Neuronal stem cell (in vitro differentiated cells): Measurements from ENCODE around the gene PTPRC.

Source experiments
- DNase-seq: peaks from one replicate; pipeline ENCODE4 v3.0.0-alpha.2; 2013; ENCODE audit warnings: low spot score
- H2AFZ ChIP-seq: one replicate; pipeline ENCODE4 v1.6.1; 2013; ENCODE audit warnings: mild to moderate bottlenecking, low read length, inconsistent platforms
- H2AK5ac ChIP-seq: 2 replicates; pipeline ENCODE4 v1.6.1; 2013; ENCODE audit warnings: low read depth, mild to moderate bottlenecking, inconsistent platforms, low read length, moderate library complexity, mixed read lengths
- H2BK120ac ChIP-seq: 2 replicates; pipeline ENCODE4 v1.6.1; 2013; ENCODE audit warnings: low read depth, mild to moderate bottlenecking, inconsistent platforms, low read length, moderate library complexity, mixed read lengths
- H2BK12ac ChIP-seq: one replicate; pipeline ENCODE4 v1.6.1; 2013; ENCODE audit warnings: low read length, inconsistent platforms
- H2BK15ac ChIP-seq: 2 replicates; pipeline ENCODE4 v1.6.1; 2013; ENCODE audit warnings: mild to moderate bottlenecking, low read length, inconsistent platforms, mixed read lengths
- H2BK5ac ChIP-seq: one replicate; pipeline ENCODE4 v1.6.1; 2013; ENCODE audit warnings: inconsistent platforms, mild to moderate bottlenecking, low read length, moderate library complexity
- H3K14ac ChIP-seq: one replicate; pipeline ENCODE4 v1.6.1; 2013; ENCODE audit warnings: low read length, inconsistent platforms
- H3K18ac ChIP-seq: 2 replicates; pipeline ENCODE4 v1.6.1; 2013; ENCODE audit warnings: low read length, inconsistent platforms
- H3K23ac ChIP-seq: 2 replicates; pipeline ENCODE4 v1.6.1; 2013; ENCODE audit warnings: low read depth, mild to moderate bottlenecking, mixed read lengths, low read length, inconsistent platforms; ENCODE audit not compliant: poor library complexity
- H3K27ac ChIP-seq: replicated peaks from 3 replicates; pipeline ENCODE4 v1.5.1; 2013; ENCODE audit warnings: low read length, inconsistent platforms
- H3K27me3 ChIP-seq, 3 experiments: 2 replicates each; pipeline ENCODE4 v1.6.1; 2013; ENCODE audit warnings: low read length in 3 of 3, mild to moderate bottlenecking in 2 of 3, inconsistent platforms in 1 of 3, low read depth in 1 of 3, mixed read lengths in 1 of 3, moderate library complexity in 1 of 3; ENCODE audit not compliant: control insufficient read depth in 3 of 3, insufficient read depth in 3 of 3
- H3K36me3 ChIP-seq, 2 donors: replicated peaks in 1 of 2; 2 replicates each; pipeline ENCODE4 v1.6.1; 2013; ENCODE audit warnings: low read length in 2 of 2; ENCODE audit not compliant: control insufficient read depth in 2 of 2, insufficient read depth in 2 of 2
- H3K4ac ChIP-seq: 2 replicates; pipeline ENCODE4 v1.6.1; 2013; ENCODE audit warnings: inconsistent platforms, mild to moderate bottlenecking, low read length, moderate library complexity
- H3K4me1 ChIP-seq, 2 donors: 1 replicate in 1 of 2; 2 replicates in 1 of 2; pipeline ENCODE4 v1.6.1; 2013; ENCODE audit warnings: low read length in 2 of 2, low read depth in 1 of 2; ENCODE audit not compliant: control insufficient read depth in 2 of 2, insufficient read depth in 1 of 2
- H3K4me2 ChIP-seq: one replicate; pipeline ENCODE4 v1.6.1; 2013; ENCODE audit warnings: mild to moderate bottlenecking, low read length, inconsistent platforms; ENCODE audit not compliant: insufficient read depth, poor library complexity, severe bottlenecking
- H3K4me3 ChIP-seq, 2 donors: 2 replicates each; pipeline ENCODE4 v1.5.1; 2013; ENCODE audit warnings: low read length in 2 of 2, mild to moderate bottlenecking in 2 of 2, inconsistent platforms in 1 of 2, moderate library complexity in 1 of 2
- H3K79me1 ChIP-seq: one replicate; pipeline ENCODE4 v1.6.1; 2013; ENCODE audit warnings: low read depth, mild to moderate bottlenecking, inconsistent platforms, low read length, moderate library complexity
- H3K9ac ChIP-seq: one replicate; pipeline ENCODE4 v1.6.1; 2013; ENCODE audit warnings: mild to moderate bottlenecking, low read depth, low read length, inconsistent platforms; ENCODE audit not compliant: poor library complexity
- H3K9me3 ChIP-seq, 2 donors: replicated peaks in 1 of 2; 2 replicates each; pipeline versions ENCODE3 to v1.6.1; 2013; ENCODE audit warnings: low read length in 2 of 2, mild to moderate bottlenecking in 2 of 2, inconsistent platforms in 1 of 2, low read depth in 1 of 2, mixed read lengths in 1 of 2, moderate library complexity in 1 of 2; ENCODE audit not compliant: control insufficient read depth in 2 of 2, insufficient read depth in 1 of 2
- H4K8ac ChIP-seq: one replicate; pipeline ENCODE4 v1.6.1; 2013; ENCODE audit warnings: low read depth, mild to moderate bottlenecking, inconsistent platforms, low read length, moderate library complexity
- H4K91ac ChIP-seq: one replicate; pipeline ENCODE4 v1.6.1; 2013; ENCODE audit warnings: low read length, low read depth, mild to moderate bottlenecking, inconsistent platforms; ENCODE audit not compliant: poor library complexity
- WGBS, 2 donors: extraction: QIAGEN DNeasy Blood & Tissue Kit; methylation state at CpG; one replicate each; pipeline ENCODE4 v1.1.7; 2013; ENCODE audit warnings: missing lambda C conversion rate in 2 of 2, mixed read lengths in 1 of 2; ENCODE audit not compliant: insufficient read length in 2 of 2, insufficient replicate concordance in 1 of 2; ENCODE audit errors: extremely low coverage in 2 of 2; 5-methylcytosine and 5-hydroxymethylcytosine counted together

The PTPRC gene

DNA sequence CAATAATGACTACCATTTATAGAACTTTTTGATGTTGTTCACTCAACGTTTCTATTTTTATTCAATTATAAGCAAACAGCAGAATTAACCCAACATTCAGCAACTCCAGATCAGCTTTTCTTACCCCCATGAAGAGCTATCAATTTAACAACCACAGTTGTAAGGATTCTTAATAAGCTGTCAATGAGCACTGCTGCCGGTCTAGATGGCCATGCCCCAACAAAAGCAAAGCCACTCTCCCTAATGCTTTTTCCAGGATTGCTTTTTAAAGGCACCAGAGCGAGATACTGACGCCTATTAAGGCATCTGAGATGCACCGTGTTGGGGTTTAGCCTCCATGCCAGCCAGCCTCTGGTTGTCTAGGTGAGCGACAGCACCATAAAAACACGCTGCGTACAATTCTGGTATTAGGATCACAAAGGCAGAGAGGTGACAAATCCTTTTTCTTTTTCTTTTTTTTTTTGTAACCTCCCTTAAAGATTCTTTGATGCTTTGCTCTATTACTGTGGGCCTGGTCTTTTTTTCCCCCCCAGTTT is 39.5 kb downstream of the PTPRC start:
- Histone ChIP-seq H3K18ac (no peak overlapping the region), H3K23ac (no peak overlapping the region), H3K4ac (no peak overlapping the region), H2BK120ac (no peak overlapping the region), H3K27ac (no peak overlapping the region), H2BK12ac (no peak overlapping the region), H3K27me3 (no peaks in the 10 kb centered on the region), H2AK5ac (no peak overlapping the region), H3K14ac (no peak overlapping the region), H2AFZ (peak overlapping the region; percentile 73), H3K4me3 (no peak overlapping the region), H3K36me3 (no peaks in the 10 kb centered on the region), H3K9ac (no peak overlapping the region), H3K9me3 (no peaks in the 10 kb centered on the region), H4K91ac (no peak overlapping the region), H2BK5ac (no peak overlapping the region), H4K8ac (no peak overlapping the region), H2BK15ac (no peak overlapping the region), H3K4me1 (peaks cover 2 to 9% of the 10 kb centered on the region in 2 donors), H3K4me2 (no peak overlapping the region), H3K79me1 (no peaks in the 10 kb centered on the region)
- WGBS, 2 donors = no CpG with 5 or more reads among the region's 8 CpGs
- no peak for DNase-seq

DNA sequence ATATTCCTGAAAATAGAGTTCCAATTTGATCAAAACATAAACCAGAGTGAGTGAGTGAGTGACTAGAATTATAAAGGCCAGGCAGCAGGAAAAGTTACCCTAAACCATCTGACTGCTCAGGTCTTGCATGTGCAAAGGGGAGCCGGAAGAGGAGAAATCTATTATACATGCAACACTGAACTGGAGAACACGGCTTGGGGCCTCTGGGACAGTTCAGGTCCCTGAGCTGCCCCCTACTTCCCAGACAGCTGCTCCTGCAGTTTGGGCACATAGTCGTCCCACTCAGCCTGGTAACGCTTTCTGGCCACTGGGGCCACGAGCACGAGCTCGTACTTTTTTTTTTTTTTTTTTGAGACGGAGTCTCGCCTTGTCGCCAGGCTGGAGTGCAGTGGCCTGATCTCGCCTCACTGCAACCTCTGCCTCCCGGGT is 40.1 kb downstream of the PTPRC start:
- Histone ChIP-seq H3K18ac (peak overlapping the region; percentile 4), H3K36me3 (no peaks in the 10 kb centered on the region), H3K9me3 (no peaks in the 10 kb centered on the region), H3K27me3 (no peaks in the 10 kb centered on the region), H2AK5ac (no peak overlapping the region), H3K27ac (no peak overlapping the region), H3K14ac (no peak overlapping the region), H2BK120ac (no peak overlapping the region), H3K4ac (no peak overlapping the region), H2BK12ac (no peak overlapping the region), H2BK15ac (no peak overlapping the region), H3K79me1 (no peaks in the 10 kb centered on the region), H2BK5ac (no peak overlapping the region), H3K4me3 (no peak overlapping the region), H4K8ac (no peak overlapping the region), H3K4me1 (peaks cover 2 to 9% of the 10 kb centered on the region in 2 donors), H3K9ac (no peak overlapping the region), H2AFZ (peak overlapping the region; percentile 73), H3K4me2 (no peak overlapping the region), H4K91ac (no peak overlapping the region), H3K23ac (no peak overlapping the region)
- no peak for DNase-seq
- no CpG with 5 or more reads among the region's 12 CpGs for WGBS, 2 donors

GRCh38 chr1:198679535-198680173 is 40.8 kb downstream of the PTPRC start:
- H3K36me3 ChIP-seq = no peaks in the 10 kb centered on the region
- no peak overlapping the region for H4K91ac ChIP-seq
- H3K14ac ChIP-seq = no peak overlapping the region
- DNase-seq = no peak
- WGBS, 2 donors = no CpG with 5 or more reads among the region's 31 CpGs
- H2AK5ac ChIP-seq = peak overlapping the region; percentile 8
- H3K4me1 ChIP-seq = peaks cover 2 to 10% of the 10 kb centered on the region in 2 donors
- H3K27me3 ChIP-seq = no peaks in the 10 kb centered on the region
- H3K23ac ChIP-seq = peak overlapping the region; percentile 67
- H3K9ac ChIP-seq = no peak overlapping the region
- no peak overlapping the region for H4K8ac ChIP-seq
- no peak overlapping the region for H2BK5ac ChIP-seq
- H3K9me3 ChIP-seq = no peaks in the 10 kb centered on the region
- no peak overlapping the region for H2AFZ ChIP-seq
- no peak overlapping the region for H3K4me2 ChIP-seq
- H3K4ac ChIP-seq = peak overlapping the region; percentile 56
- H2BK12ac ChIP-seq = no peak overlapping the region
- H3K79me1 ChIP-seq = no peaks in the 10 kb centered on the region
- no peak overlapping the region for H3K27ac ChIP-seq
- peak overlapping the region; percentile 85 for H3K18ac ChIP-seq
- H2BK120ac ChIP-seq = peak overlapping the region; percentile 16
- peak overlapping the region in 1 of 2 donors; percentile 36 for H3K4me3 ChIP-seq
- peak overlapping the region; percentile 87 for H2BK15ac ChIP-seq

DNA sequence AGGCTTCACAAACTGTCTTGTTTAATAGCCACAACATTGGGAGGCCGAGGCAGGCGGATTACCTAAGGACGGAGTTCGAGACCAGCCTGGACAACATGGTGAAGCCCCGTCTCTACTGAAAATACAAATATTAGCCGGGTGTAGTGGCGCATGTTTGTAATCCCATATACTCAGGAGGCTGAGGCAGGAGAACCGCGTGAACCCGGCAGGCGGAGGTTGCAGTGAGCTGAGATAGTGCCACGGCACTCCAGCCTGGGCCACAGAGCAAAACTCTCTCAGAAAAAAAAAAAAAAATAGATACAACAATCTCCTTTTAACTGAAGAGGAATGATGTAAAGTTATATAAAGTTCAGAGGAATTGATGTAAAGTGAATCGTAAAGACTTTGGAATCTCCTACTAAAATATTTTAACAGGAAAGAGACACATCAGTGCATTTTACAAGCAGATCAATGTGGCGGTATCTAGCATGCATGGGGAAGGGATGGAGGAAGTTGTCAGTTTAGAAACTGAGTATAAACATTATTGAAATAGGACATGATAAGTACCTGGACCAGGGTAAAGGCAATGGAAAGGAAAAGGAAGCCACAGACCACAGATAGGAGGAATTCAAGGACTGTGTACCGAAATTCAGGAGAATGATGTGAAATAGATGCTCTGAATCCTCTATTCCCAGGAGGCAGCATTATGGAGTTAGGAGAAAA is 41.5 kb downstream of the PTPRC start:
- Histone ChIP-seq H2AFZ (no peak overlapping the region), H3K14ac (no peak overlapping the region), H4K91ac (no peak overlapping the region), H3K4me1 (peaks cover 2 to 13% of the 10 kb centered on the region in 2 donors), H2BK120ac (peak overlapping the region; percentile 16), H3K4me3 (no peak overlapping the region), H2BK15ac (peak overlapping the region; percentile 87), H3K4me2 (no peak overlapping the region), H2BK5ac (no peak overlapping the region), H4K8ac (no peak overlapping the region), H3K27me3 (no peaks in the 10 kb centered on the region), H3K9ac (no peak overlapping the region), H3K4ac (no peak overlapping the region), H3K18ac (no peak overlapping the region), H3K9me3 (no peaks in the 10 kb centered on the region), H2AK5ac (peak overlapping the region; percentile 8), H2BK12ac (no peak overlapping the region), H3K79me1 (no peaks in the 10 kb centered on the region), H3K36me3 (no peaks in the 10 kb centered on the region), H3K27ac (no peak overlapping the region), H3K23ac (no peak overlapping the region)
- no CpG with 5 or more reads among the region's 15 CpGs for WGBS, 2 donors
- no peak for DNase-seq
